ENCODE results near the gene ELOVL7.
"Not testable (repeated sequence)": the region's sequence is repeated elsewhere in the genome, so short reads cannot be mapped to it uniquely, and the experiment has no call there.

The ELOVL7 gene

DNA sequence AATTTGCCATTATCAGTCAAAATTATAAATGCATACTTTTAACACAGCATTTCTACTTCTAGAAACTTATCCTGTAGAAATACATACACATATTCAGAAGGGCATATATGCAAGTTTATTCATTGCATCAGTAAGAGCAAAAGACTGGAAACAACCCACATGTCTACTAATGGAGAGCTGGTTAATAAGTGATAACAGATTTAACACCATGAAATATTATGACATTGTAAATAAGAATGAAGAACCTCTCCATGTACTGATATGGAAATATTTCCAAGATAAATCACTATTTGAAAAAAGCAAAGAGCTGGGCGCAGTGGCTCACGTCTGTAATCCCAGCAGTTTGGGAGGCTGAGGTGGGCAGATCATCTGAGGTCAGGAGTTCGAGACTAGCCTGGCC, 54.5 kb downstream of the ELOVL7 start:
- DNase-seq: no peak

DNA sequence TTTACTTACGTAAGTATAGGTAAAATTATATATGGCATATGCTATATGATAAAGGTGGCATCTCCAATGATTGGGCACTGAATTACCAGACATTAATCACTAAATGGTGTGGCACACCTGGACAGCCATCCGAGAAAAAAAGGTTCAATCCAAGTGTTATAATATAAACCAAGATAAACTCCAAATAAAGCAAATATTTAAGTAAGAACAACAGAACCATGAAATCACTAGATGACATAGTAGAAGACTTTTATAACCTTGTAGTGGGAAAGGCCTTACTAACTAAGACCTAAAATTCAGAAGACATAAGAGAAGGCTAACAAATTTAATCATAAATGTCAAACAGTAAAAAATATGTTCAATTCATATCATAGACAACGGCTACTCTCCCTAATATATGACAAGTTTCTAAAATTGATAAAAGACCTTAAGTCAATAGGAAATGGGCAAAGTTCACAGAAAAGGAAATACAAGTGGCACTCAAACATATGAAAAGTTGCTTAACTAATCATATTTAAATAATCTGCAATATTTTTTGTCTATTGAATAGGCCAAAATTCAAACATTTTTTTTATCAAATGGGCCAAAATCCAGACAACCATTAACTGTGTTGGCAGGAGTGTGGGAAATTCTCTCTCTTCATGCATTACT, 55.1 kb downstream of the ELOVL7 start:
- DNase-seq: no peak

DNA sequence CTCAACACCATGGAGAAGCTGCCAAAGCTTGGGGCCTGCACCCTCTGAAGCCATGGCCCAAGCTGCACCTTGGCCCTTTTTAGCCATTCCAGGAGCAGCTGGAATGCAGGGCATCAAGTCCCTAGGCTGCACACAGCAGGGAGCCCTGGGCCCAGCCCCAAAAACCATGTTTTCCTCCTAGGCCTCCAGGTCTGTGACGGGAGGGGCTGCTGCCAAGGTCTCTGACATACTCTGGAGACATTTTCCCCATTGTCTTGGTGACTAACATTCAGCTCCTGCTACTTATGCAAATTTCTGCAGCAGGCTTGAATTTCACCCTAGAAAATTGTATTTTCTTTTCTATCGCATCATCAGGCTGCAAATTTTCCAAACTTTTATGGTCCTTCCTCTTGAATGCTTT, 64.6 kb downstream of the ELOVL7 start:
- DNase-seq: no peak

DNA sequence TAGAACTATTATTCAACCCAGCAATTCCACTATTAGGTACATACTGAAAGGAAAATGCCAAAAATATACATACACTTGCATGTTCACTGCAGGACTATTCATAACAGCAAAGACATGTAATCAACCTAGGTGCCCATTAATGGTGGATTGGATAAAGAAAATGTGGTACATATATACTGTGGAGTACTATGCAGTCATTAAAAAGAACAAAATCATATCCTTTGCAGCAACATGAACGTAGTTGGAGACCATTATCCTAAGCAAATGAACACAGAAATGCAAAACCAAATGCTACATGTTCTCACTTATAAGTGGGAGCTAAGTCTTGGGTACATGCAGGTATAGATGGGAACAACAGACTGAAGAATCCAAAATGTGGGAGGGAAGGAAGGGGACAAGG, 67.7 kb downstream of the ELOVL7 start:
- no peak for DNase-seq

DNA sequence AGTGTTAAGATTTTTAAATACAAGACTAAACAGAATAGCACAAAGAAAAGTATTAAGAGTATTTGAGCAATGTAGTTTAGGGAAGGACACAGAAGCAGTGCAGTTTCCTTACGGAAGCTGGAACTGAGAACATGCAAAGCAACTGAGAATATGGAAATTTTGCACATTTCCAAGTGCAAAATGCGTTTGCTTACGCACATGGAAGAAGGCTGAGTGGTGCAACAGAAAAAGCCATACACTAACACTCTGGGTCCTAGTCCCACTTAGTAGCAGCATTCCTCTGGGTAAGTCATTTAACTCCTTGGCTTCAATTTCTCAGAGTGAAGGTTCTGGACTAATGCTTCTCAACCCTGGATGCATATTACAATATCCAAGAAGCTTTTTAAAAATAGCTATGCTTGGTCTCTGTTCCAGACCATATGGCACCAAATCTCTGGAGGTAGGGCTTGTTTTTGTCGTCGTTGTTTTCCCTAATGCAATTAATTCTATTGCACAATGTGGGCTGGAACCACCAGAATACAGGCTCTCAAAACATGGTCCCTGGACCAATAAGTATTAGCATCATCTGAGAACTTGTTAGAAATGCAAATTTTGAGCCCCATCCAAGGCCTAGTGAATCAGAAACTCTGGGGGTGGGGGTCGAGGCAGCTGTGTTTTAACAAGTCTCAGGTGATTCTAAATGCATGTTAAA, 78.9 kb downstream of the ELOVL7 start:
- peak; percentile 28 to 56 for DNase-seq

DNA sequence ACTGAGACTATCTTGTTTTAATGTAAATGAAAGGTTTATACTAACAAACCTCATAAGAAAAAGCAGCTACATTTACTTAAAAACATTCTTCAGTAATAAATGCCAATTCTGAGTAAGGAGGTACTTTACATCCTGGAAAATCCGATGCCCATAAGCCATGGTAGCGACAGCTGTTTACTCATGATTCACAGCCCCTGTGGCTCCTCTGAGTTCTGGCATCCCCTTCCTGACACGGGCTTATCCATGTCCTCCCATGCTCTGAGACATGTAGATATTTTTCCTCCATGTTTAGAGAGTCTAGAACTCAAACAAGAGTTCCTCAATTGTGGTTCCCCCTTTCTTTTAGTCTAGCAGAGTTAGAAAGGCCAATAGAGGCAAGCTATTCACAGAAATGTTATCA, 81.0 kb downstream of the ELOVL7 start:
- no peak for DNase-seq

DNA sequence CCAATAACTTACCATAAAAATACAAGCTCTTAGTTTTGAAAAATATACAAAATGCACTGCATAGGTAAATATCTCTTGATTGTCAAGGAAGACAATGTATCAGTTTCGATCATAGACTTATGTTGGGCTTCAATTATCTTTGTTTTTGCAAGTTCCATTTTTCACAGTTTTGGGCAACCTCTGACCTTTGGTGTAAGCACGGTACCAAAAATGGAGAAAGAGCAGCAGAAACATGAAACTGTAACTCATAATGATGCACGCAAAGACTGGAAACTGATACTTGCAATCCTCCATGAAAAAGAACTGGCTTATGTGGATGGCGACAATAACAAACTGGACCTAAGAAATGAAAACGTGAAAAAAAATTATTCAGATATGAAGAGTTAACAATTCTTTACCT, 89.6 kb downstream of the ELOVL7 start:
- DNase-seq: no peak

DNA sequence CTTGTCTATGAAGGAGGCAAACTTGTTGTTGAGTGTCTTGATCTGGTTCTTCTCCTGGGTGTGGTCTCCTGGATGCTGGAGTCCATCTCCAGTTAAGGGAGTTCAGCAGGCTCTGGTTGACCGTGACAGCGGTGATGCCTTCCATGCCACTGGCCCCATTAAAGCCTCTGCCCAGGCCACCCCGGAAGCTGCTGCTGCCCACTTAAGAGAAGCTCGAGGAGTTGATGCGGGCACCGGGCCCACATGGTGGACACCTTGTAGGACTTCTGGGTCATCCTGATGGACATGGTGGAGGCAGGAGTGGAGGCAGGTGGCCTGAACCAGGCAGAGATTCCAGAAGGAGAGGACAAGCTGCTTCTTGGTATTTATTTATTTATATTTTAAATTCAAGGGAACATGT, 99.4 kb downstream of the ELOVL7 start:
- DNase-seq: no peak

DNA sequence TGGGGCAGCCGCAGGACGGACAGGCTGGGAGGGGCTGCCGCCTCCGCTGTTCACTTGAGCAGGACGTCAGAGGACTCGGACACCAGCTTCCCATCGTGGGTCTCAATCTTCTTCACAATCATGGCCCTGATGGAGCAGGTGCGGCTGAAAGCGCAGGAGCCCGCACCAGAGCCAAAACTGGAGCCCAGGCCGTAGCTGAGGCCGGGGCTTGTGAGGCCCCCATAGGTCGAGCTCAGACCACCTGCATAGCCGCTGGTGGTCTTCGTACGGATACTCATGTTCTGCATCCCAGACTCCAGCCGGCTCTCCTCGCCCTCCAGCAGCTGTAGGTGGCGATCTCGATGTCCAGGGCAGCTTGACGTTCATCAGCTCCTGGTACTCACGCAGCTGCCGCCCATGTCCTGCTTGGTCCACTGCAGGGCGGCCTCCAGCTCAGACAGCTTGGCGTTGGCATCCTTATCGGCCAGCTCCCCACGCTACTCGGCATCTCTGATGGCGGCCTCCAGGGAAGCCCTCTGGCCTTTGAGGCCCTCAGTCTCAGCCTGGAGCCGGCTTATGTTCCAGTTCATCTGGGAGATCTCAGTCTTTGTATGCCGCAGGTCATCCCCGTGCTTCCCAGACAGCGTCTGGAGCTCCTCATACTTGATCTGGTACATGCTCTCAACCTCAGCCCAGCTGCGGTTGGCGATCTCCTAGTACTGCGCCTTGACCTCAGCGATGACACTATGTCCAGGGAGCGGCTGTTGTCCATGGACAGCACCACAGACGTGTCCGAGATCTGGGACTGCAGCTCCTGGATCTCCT, 100.4 kb downstream of the ELOVL7 start:
- no peak for DNase-seq

DNA sequence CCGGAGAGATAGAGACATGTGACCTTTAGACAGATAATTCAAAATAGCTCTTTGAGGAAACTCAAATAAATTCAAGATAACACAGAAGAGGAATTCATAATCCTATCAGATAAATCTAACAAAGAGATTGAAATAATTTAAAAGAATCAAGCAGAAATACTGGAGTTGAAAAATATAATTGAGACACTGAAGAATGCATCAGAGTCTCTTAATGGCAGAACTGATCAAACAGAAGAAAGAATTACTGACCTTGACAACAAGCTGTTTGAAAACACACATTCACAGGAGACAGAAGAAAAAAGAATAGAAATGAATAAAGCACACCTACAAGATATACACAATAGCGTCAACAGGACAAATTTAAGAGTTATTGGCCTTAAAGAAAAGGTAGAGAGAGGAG, 103.7 kb downstream of the ELOVL7 start:
- no peak for DNase-seq

DNA sequence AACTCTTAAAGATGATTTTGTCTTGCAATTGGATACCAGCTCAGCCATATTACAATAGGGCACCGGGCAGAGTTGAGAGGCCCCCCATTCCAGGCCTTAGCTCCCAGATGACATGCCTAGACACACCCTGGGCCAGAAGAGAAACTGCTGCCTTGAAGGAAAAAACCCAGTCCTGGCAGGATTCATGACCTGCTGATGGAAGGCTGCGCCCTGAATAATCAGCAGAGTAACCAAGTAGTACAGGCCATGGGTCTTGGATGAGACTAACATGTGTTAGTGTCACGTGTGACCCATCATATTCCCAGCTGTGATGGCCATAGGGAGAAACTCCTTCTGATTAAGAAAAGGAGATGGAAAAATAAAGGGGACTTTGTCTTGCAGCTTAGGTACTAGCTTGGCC, 105.1 kb downstream of the ELOVL7 start:
- DNase-seq: no peak

DNA sequence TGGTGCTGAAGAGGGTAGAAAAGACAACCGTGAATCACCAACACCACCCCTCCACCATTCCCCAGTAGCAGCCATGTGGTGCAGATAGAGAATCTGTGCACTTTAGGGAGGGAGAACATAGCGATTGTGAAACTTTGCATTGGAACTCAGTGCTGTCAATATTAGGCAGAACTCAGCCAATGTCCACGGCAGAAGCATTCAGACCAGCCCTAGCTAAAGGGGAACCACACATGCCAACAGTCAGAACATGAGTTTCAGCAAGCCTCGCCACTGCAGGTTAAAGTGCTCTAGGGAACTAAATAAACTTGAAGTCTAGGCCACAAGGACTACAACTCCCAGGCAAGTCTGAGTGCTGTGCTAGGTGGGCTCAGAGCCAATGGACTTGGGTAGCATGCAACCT, 105.6 kb downstream of the ELOVL7 start:
- no peak for DNase-seq

DNA sequence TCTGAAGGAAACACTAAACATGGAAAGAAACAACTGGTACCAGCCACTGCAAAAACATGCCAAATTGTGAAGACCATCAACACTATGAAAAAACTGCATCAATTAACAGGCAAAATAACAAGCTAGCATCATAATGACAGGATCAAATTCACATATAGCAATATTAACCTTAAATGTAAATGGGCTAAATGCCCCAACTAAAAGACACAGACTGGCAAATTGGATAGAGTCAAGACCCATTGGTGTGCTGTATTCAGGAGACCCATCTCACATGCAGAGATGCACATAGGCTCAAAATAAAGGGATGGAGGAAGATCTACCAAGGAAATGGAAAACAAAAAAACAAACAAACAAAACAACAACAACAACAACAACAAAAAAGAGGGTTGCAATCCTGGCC, 113.2 kb downstream of the ELOVL7 start:
- DNase-seq: not testable (repeated sequence)

DNA sequence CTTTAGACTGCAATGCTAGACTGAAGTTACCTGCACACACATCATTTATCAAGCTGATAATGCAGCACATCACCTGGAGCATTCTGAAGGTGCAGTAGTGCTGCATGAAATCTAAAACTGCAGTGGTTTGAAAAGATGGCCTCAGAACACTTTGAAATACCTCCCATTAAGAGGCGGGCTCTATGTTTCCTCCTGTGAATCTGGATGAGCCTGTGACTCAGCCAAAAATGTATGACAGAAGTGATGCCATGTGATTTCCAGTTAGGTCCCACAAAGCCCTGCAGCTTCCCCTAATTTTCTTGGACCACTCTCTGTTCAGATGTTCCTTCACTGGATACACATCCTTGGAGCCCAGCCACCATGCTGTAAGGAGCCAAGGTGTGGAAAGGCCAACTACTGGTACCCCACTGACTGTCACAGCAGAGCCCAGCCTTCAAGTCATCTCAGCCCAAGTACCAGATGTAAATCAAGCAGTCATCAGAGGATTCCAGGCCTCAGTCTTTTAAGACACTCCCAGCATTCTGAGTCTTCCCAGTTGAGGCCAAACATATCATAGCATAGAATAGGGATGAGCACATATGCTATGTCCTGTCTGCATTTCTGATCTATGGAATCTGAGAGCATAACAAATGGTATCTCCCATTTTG, 116.9 kb downstream of the ELOVL7 start:
- no peak for DNase-seq

DNA sequence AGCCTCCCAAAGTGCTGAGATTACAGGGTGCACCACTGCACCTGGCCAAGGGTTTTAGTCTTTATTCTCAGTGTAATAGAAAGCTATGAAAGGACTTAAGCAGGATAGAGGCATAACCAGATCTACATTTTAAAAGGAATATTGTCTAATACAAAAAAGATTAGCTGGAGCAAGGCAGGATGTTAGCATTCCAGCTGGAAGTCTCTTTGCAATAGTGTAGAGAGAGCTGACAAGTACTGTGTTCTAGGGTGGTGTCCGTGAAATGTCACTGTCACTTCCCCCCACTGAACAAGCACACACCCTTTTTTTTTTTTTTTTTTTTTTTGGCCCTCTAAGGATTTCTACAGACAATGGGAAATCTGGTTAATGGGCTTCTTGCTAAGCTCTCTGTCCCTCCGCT, 119.9 kb downstream of the ELOVL7 start:
- DNase-seq: no peak

DNA sequence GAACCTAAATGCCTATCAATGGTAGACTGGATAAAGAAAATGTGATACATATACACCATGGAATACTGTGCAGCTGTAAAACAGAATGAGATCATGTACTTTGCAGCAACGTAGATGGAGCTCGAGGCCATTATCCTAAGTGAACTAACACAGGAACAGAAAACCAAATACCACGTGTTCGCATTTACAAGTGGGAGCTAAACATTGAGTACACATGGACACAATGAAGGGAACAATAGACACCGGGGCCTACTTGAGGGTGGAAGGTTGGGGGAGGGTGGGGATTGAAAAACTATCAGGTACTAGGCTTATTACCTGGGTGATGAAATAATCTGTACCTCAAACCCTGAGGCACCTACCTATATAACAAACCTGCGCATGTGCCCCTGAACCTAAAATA, 121.7 kb downstream of the ELOVL7 start:
- peak in 1 of 2 experiments; percentile 2 for DNase-seq

DNA sequence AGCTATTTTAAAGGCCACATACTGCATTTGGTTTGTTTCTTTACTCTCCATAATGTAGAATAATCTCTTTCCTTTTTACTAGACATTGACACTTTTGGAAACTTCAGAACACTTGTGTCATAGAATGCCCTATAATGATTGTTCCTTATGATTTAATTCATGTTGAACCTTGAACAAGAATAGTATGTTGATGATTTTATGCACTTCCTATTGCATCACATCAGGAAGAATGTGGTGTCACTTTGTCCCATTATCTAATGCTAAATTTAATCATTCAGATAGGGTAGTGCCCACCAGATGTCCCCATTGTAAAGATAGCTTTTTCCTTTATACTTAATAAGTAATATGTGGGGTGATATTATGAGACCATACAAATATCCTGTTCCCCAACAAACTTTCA, 124.7 kb downstream of the ELOVL7 start:
- no peak for DNase-seq

DNA sequence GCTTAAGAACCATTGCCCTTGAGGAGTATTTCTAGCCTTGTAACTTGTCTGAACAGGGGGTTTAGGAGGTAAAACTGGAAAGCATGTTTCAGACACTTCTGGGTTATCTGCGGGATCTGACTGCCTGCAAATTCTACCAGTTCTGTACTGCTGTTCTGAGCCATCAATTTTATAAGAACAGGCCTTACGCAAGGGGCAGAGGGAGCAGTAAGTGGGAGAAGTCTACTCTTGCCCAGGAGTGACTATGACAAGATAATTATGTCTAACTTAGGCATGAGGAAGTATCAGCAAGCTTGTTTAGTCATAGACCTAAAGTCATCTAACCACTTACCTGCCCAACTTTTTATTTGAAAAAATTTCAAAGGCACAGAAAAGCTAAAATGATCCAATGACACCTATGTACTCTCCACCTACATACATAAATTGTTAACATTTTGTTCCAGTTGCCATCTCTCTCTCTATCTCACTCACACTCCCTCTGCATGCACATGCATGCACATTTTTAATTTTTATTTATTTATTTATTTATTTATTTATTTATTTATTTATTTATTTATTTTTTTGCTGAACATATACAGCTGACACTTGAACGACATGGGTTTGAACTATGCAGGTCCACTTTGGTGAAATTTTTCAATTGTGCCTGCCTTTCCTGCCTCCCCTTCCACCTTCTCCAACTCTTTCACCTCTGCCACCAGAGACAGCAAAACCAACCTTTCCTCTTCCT, 125.7 kb downstream of the ELOVL7 start:
- no peak for DNase-seq

DNA sequence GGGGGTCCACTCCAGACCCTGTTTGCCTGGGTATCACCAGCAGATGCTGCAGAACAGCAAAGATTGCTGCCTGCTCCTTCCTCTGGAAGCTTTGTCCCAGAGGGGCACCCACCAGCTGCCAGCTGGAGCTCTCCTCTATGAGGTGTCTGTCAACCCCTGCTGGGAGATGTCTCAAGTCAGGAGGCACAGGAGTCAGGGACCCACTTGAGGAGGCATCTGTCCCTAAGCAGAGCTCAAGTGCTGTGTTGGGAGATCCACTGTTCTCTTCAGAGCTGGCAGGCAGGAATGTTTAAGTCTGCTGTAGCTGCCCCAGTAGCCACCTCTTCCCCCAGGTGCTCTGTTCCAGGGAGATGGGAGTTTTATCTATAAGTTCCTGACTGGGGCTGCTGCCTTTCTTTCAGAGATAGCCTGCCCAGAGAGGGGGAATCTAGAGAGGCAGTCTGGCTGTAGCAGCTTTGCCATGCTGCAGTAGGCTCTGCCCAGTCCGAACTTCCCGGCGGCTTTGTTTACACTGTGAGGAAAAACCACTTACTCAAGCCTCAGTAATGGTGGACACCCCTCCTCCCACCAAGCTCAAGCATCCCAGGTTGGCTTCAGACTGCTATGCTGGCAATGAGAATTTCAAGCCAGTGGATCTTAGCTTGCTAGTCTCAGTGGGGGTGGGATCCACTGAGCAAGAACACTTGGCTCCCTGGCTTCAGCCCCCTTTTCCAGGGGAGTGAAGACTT, 128.7 kb downstream of the ELOVL7 start:
- not testable (repeated sequence) for DNase-seq

DNA sequence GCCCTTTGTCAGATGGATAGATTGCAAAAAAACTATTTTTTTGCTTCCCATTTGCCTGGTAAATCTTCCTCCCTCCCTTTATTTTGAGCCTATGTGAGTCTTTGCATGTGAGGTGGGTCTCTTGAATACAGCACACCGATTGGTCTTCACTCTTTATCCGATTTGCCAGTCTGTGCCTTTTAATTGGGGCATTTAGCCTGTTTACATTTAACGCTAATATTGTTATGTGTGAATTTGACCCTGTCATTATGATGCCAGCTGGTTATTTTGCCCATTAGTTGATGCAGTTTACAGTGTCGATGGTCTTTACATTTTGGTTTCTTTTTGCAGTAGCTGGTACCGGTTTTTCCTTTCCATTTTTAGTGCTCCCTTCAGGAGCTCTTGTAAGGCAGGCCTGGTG, 131.1 kb downstream of the ELOVL7 start:
- no peak for DNase-seq

DNA sequence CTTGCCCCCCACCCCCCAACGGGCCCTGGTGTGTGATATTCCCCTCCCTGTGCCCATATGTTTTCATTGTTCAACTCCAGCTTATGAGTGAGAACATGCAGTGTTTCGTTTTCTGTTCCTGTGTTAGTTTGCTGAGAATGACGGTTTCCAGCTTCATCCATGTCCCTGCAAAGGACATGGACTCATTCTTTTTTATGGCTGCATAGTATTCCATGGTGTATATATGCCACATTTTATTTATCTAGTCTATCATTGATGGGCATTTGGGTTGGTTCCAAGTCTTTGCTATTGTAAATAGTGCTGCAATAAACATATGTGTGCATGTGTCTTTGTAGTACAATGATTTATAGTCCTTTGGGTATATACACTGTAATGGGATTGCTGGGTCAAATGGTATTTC, 132.2 kb downstream of the ELOVL7 start:
- DNase-seq: not testable (repeated sequence)

DNA sequence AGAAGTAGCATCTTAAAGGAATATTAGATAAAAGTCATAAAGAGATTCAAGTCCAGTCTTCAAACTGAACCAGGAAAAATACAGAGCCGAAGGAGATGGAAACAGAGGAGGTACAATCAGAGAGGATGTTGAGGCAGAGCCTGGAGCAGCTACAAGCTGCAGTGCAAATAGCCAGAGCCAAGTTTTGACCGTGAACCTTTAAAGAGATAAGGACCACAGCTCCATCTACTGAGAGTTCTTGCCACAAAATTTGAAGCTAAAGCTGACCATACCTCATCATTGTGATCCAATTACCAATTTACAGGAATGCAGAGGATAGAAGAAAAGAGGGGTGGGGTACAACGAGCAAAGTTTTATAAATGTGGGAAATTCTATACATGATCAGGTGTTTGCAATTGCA, 133.7 kb downstream of the ELOVL7 start:
- DNase-seq: no peak
